GM21528 (cell line): ENCODE data around the gene LEKR1.

Source experiments
- ATAC-seq: cut with Tn5 transposase; IDR thresholded peaks from one replicate; pipeline ENCODE4 v1.9.1; 2021; ENCODE audit warnings: mild to moderate bottlenecking, moderate library complexity; ENCODE audit not compliant: unreplicated experiment, low FRiP score

LEKR1 gene

GRCh38 chr3:157045238-157045850, 219.2 kb downstream of the LEKR1 start:
- ATAC-seq: no peak

DNA sequence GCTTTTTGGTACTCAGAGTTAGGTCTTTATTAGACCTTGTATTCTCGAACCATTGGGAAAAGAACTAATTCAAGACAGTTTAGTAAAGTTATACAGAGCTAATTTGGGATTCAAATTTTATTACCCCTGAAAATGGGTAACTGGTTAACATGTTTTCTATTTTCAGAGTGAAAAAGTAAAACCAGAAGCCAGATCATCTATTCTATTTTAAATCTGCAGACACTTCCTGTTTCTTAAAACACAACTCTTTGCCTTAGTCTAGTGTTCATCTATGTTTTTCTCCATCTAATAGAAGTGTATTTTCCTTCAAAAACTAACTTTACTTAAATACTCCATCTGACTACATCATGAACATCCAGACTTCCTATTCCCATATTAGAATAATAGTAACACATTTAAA, 220.4 kb downstream of the LEKR1 start:
- ATAC-seq: no peak

DNA sequence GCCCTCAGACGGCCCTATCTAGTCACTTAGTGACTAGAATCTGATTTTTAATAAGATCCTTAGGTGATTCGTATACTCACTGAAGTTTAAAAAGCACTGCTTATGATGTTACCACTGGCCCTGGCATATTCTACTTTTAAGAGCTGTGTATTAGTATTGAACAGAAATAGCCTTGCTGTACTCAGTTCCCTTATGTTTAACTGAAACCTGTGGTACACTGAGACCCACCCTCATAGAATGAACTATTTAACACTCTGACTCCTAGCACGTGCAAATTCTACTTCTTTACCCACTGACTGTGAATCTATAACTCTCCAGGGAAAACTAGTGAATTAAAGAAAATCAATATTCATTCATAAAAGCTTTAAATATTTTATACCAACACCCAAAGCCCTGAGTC, 224.9 kb downstream of the LEKR1 start:
- peak; percentile 52 for ATAC-seq

DNA sequence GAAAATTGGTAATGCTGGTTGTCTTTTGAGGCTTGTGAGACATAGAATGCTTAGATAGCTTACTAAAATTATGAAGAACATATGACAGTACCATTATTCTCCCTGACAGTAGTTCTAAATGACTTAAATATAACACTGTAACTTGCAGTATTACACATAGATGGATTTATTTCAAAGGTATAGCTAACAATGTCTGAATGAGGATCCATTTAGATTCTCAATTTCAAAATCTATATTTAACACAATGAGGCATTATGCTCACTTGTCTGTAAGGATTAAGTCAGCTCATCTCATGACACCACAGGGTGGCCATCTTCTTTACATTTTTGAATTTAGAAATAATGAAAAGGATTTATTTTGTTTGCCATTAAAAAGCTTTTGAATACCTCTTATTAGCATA, 225.4 kb downstream of the LEKR1 start:
- ATAC-seq: no peak

DNA sequence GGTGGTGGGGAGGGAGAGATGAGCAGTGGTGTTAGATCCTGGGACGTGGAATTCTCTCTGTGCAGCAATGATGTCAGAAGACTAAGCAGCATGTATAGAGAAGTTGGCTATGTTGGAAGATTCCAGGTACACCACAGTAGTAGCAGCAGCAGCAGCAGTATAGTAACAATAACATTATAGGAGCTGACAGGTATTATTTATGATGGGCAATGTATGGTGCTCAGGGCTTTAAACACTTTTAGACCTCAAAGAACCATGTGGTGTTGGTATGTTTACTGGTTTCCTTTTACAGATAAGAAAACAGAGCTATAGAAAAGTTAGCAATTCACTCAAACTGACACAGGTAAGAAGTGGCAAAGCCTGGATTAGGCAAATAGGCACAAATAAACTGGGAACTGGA, 229.9 kb downstream of the LEKR1 start:
- ATAC-seq: no peak

DNA sequence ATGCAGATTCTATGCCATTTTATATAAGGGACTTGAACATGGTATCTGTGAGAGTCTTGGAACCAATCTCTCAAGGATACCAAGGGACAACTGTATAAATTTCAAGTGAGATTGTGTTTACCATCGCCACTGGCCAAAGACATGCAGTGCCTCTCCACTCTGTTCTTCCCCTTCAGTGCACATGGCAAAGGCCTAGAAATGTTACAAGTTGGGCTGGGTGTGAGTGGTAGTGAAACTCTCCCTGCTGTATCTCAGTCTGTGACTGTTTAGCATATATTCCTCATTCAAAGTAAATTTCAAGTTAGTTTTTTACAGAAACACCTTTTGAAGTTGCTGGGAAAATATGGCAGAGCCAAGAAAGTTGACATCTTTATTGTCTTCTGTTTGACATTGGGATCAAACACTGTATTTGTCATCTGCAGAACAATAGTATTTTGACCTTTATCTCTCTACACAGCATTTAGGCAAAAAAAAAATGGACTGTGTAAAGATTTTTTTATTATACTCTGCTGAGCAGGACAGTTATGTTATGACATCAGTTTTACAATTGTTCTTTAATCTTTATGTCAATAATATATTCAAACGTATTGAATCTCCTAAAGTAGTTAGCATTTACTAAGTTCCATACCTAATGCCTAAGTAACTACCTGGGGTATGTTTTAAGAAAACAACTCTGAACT, 232.4 kb downstream of the LEKR1 start:
- no peak for ATAC-seq

DNA sequence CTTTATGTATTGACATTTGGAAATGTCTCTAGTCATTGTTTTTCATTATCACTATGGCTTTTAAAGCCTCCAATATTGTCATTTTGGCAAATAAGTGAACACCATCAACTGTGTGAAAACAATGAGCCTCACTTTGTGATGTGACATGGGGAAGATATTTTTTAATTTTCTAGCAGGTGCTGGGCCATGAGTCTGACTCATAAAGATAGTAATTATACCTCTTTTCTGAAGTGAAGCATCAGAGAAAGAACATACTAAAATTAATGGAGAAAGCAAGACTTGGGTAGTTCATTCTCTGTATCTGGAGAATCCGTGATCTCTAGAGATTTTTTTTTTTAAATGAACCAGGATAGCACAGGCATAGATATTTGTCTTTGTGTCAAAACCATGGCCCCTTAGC, 233.0 kb downstream of the LEKR1 start:
- peak; percentile 45 for ATAC-seq

- ATAC-seq: peak; percentile 74
These were observed 233.5 kb downstream of the LEKR1 start for GRCh38 chr3:157059661-157060060.

GRCh38 chr3:157061265-157061664, 235.1 kb downstream of the LEKR1 start:
- ATAC-seq: no peak

DNA sequence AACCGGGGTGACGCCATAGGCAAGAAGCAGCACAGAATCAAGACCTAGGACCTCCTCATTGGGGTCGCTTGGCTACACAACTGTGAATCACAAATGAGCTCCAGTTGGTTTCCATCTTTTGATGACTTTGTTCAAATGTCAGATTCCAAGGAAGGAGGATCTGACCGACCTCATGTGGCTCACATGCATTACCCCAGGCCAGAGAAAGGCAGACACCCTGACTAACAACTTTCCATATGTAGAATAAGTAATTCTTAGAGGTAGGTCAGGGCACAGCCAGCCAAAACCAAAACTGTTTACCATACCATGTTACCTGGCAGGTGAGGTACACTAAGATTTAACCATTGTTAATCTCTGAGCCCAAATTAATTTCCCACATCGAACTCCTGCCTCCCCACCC, 237.3 kb downstream of the LEKR1 start:
- ATAC-seq: no peak

GRCh38 chr3:157063926-157064325, 237.8 kb downstream of the LEKR1 start:
- peak; percentile 12 for ATAC-seq

GRCh38 chr3:157064402-157064801, 238.2 kb downstream of the LEKR1 start:
- ATAC-seq: peak; percentile 77

- no peak for ATAC-seq
These were observed 239.0 kb downstream of the LEKR1 start for GRCh38 chr3:157065201-157065600.

DNA sequence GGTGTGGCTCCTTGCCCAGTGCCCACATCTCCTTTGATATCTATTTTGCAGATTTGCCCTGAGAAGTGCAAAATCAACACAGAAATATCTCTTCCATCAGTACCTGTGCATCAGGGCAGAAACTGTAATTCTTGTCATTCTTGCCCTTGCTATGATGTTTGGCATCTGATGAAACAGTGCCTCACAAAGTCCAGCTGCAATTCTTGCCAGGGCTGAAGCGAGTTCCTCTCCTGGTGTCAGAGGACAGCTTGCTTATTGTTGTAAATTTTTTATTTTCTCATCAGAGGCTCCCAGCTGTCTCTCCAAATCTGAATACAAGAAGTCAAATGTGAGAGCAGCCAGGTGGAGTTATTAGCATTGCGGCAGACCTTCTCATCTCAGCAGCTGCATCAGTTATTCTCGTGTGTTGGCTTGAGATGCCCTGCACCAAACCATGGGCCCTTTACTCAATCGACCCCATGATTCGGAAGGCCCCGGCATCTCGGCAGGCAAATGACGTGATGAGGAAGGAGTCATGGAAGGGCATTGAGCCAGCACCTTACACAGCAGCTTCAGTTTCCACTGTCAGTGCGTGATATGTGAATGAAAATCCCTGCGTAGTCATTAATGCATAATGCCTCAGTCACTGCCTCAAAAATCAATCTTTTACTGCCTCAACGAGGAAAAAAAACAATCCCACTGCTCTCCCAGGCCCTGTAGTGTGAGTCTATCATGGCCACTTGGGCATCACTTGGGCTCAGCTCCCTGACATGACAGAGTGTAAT, 240.4 kb downstream of the LEKR1 start:
- ATAC-seq: no peak

- peak; percentile 56 for ATAC-seq
These were observed 241.0 kb downstream of the LEKR1 start for GRCh38 chr3:157067114-157067513.

- no peak for ATAC-seq
These were observed 243.3 kb downstream of the LEKR1 start for GRCh38 chr3:157069406-157069805.

GRCh38 chr3:157069846-157070677, 243.9 kb downstream of the LEKR1 start:
- no peak for ATAC-seq

DNA sequence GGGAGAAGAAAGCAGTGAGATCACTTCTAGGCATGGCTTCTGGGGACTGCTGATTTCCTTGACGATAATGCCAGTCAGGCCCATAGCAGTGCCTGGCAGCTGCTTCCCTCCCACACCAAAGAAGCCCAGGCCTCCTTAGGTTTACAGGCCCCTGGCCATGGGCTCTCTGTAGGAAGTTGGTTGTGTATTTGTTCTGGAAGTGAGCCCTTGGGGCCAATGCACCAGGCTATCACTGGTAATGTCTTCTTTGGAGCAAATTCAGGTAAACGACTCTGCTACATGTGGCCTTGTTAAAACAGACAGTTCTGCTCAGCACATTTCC, 244.5 kb downstream of the LEKR1 start:
- no peak for ATAC-seq

GRCh38 chr3:157071744-157072525, 245.8 kb downstream of the LEKR1 start:
- ATAC-seq: no peak

DNA sequence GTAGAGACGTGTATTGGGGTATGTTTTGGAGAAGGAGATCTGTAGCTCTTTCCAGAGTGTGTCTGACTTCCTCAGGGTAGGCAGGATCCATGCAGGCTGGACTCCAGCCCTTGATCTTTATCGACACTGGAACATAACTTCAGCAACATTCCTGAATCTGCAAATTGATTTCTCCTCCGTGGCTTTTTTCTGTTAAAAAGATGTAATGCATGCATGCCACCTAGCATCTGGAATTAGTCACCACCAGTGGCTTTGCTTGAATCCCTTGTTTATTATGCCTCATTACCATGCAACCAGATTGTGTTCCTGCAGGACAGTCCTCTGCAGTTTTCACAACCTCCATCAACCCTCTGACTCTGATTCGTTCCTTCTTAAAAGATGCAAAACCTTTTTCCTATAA, 247.7 kb downstream of the LEKR1 start:
- no peak for ATAC-seq
